ENCODE measurements around the gene CLASP2.
"Not testable (repeated sequence)": the region's sequence is repeated elsewhere in the genome, so short reads cannot be mapped to it uniquely, and the experiment has no call there.

Gene CLASP2

GRCh38 chr3:33458446-33458845, 259.6 kb downstream of the CLASP2 start:
- Histone ChIP-seq H3K9me3 (ENCODE audit: insufficient read depth, low read depth, low read length) (no peaks in the 10 kb centered on the region), H3F3A (ENCODE audit: low read depth) (no peaks in the 10 kb centered on the region), H3K9ac (ENCODE audit: low read depth, low read length, poor library complexity, severe bottlenecking) (no peak overlapping the region), H3K4me3 (ENCODE audit: low read length, poor library complexity, severe bottlenecking) (no peak overlapping the region), H3K4me2 (ENCODE audit: low read depth, low read length, poor library complexity, severe bottlenecking) (no peak overlapping the region), H3K36me3 (ENCODE audit: insufficient read depth, low read length) (no peaks in the 10 kb centered on the region), H3K9me2 (replicated peaks; ENCODE audit: low read depth, low read length) (no peaks in the 10 kb centered on the region), H3K4me1 (ENCODE audit: insufficient read depth, low read length, poor library complexity, severe bottlenecking) (no peaks in the 10 kb centered on the region), H3K79me2 (ENCODE audit: insufficient read depth, low read length) (no peaks in the 10 kb centered on the region), H3K27me3 (ENCODE audit: insufficient read depth, low read length, poor library complexity, severe bottlenecking) (no peaks in the 10 kb centered on the region), H2AFZ (ENCODE audit: low read length) (no peak overlapping the region), H4K20me1 (ENCODE audit: insufficient read depth, low read length, poor library complexity, severe bottlenecking) (no peaks in the 10 kb centered on the region)
- no peak for TF ChIP-seq EZH2phosphoT487 (IDR thresholded peaks at IDR 0.05; ENCODE audit: borderline replicate concordance)
- TF ChIP-seq CTCF (conservative IDR thresholded peaks at IDR 0.05; ENCODE audit: low read length), result no peak

GRCh38 chr3:33456756-33457155, 261.3 kb downstream of the CLASP2 start:
- H3F3A ChIP-seq (ENCODE audit: low read depth), result no peaks in the 10 kb centered on the region
- no peaks in the 10 kb centered on the region for H3K9me3 ChIP-seq (ENCODE audit: insufficient read depth, low read depth, low read length)
- no peak overlapping the region for H2AFZ ChIP-seq (ENCODE audit: low read length)
- H3K79me2 ChIP-seq (ENCODE audit: insufficient read depth, low read length), result no peaks in the 10 kb centered on the region
- H3K9me2 ChIP-seq (replicated peaks; ENCODE audit: low read depth, low read length), result no peaks in the 10 kb centered on the region
- no peaks in the 10 kb centered on the region for H3K4me1 ChIP-seq (ENCODE audit: insufficient read depth, low read length, poor library complexity, severe bottlenecking)
- H3K4me2 ChIP-seq (ENCODE audit: low read depth, low read length, poor library complexity, severe bottlenecking), result no peak overlapping the region
- no peak overlapping the region for H3K4me3 ChIP-seq (ENCODE audit: low read length, poor library complexity, severe bottlenecking)
- H3K36me3 ChIP-seq (ENCODE audit: insufficient read depth, low read length), result peaks cover 4% of the 10 kb centered on the region; the same call in 1 of the 2 replicates
- no peaks in the 10 kb centered on the region for H3K27me3 ChIP-seq (ENCODE audit: insufficient read depth, low read length, poor library complexity, severe bottlenecking)
- no peaks in the 10 kb centered on the region for H4K20me1 ChIP-seq (ENCODE audit: insufficient read depth, low read length, poor library complexity, severe bottlenecking)
- TF ChIP-seq EZH2phosphoT487 (IDR thresholded peaks at IDR 0.05; ENCODE audit: borderline replicate concordance), result no peak
- TF ChIP-seq CTCF (conservative IDR thresholded peaks at IDR 0.05; ENCODE audit: low read length), result no peak
- no peak overlapping the region for H3K9ac ChIP-seq (ENCODE audit: low read depth, low read length, poor library complexity, severe bottlenecking)

- H3F3A ChIP-seq (ENCODE audit: low read depth), result no peaks in the 10 kb centered on the region
- no peaks in the 10 kb centered on the region for H3K9me2 ChIP-seq (replicated peaks; ENCODE audit: low read depth, low read length)
- H3K4me1 ChIP-seq (ENCODE audit: insufficient read depth, low read length, poor library complexity, severe bottlenecking), result no peaks in the 10 kb centered on the region
- H3K4me2 ChIP-seq (ENCODE audit: low read depth, low read length, poor library complexity, severe bottlenecking), result no peak overlapping the region
- no peak for TF ChIP-seq CTCF (conservative IDR thresholded peaks at IDR 0.05; ENCODE audit: low read length)
- TF ChIP-seq EZH2phosphoT487 (IDR thresholded peaks at IDR 0.05; ENCODE audit: borderline replicate concordance), result no peak
- no peaks in the 10 kb centered on the region for H3K9me3 ChIP-seq (ENCODE audit: insufficient read depth, low read depth, low read length)
- no peak overlapping the region for H3K4me3 ChIP-seq (ENCODE audit: low read length, poor library complexity, severe bottlenecking)
- H3K36me3 ChIP-seq (ENCODE audit: insufficient read depth, low read length), result peaks cover 4% of the 10 kb centered on the region; the same call in 1 of the 2 replicates
- H4K20me1 ChIP-seq (ENCODE audit: insufficient read depth, low read length, poor library complexity, severe bottlenecking), result no peaks in the 10 kb centered on the region
- no peak overlapping the region for H3K9ac ChIP-seq (ENCODE audit: low read depth, low read length, poor library complexity, severe bottlenecking)
- H3K27me3 ChIP-seq (ENCODE audit: insufficient read depth, low read length, poor library complexity, severe bottlenecking), result no peaks in the 10 kb centered on the region
- H3K79me2 ChIP-seq (ENCODE audit: insufficient read depth, low read length), result no peaks in the 10 kb centered on the region
- no peak overlapping the region for H2AFZ ChIP-seq (ENCODE audit: low read length)
These were observed 264.7 kb downstream of the CLASP2 start for GRCh38 chr3:33453331-33453761.

- not testable (repeated sequence) for H3F3A ChIP-seq (ENCODE audit: low read depth); H3K9me2 ChIP-seq (replicated peaks; ENCODE audit: low read depth, low read length); H3K36me3 ChIP-seq (ENCODE audit: insufficient read depth, low read length); H3K9me3 ChIP-seq (ENCODE audit: insufficient read depth, low read depth, low read length); H3K4me1 ChIP-seq (ENCODE audit: insufficient read depth, low read length, poor library complexity, severe bottlenecking); H3K9ac ChIP-seq (ENCODE audit: low read depth, low read length, poor library complexity, severe bottlenecking); H2AFZ ChIP-seq (ENCODE audit: low read length); H3K27me3 ChIP-seq (ENCODE audit: insufficient read depth, low read length, poor library complexity, severe bottlenecking); H3K4me3 ChIP-seq (ENCODE audit: low read length, poor library complexity, severe bottlenecking); H4K20me1 ChIP-seq (ENCODE audit: insufficient read depth, low read length, poor library complexity, severe bottlenecking)
- H3K79me2 ChIP-seq (ENCODE audit: insufficient read depth, low read length), result peaks cover 13% of the 10 kb centered on the region; the same call in 1 of the 2 replicates
- peak overlapping the region; percentile 42 for H3K4me2 ChIP-seq (ENCODE audit: low read depth, low read length, poor library complexity, severe bottlenecking)
These were observed 266.1 kb downstream of the CLASP2 start for GRCh38 chr3:33451994-33452393.

Measured in Loucy (cell line).